HCT116 (cell line): Measurements from ENCODE around the gene RETREG1.

Experiments used
- ATF3 ChIP-seq: IDR thresholded peaks from 2 replicates; pipeline ENCODE4 v1.6.1; 2012
- CEBPB ChIP-seq: IDR thresholded peaks from 2 replicates; pipeline ENCODE4 v1.6.1; 2012; ENCODE audit warnings: low read depth
- CTCF ChIP-seq, 3 experiments: fragments of 200-600 bp in 1 of 3; sonication (generic) in 1 of 3; IDR thresholded peaks in 2 of 3; conservative IDR thresholded peaks in 1 of 3; 2 replicates each; pipeline ENCODE4 v1.5.1; 2012 to 2017; ENCODE audit warnings: low read depth in 2 of 3, low read length in 2 of 3, antibody characterized with exemption in 1 of 3, borderline replicate concordance in 1 of 3, control low read depth in 1 of 3, mild to moderate bottlenecking in 1 of 3, mixed read lengths in 1 of 3, mixed run types in 1 of 3, moderate library complexity in 1 of 3; ENCODE audit not compliant: insufficient read depth in 1 of 3
- EGR1 ChIP-seq: IDR thresholded peaks from 2 replicates; pipeline ENCODE4 v1.6.1; 2012; ENCODE audit warnings: low read depth
- EZH2 ChIP-seq: fragments of 200-600 bp; sonication (generic); IDR thresholded peaks from 2 replicates; pipeline ENCODE4 v1.6.1; 2017; ENCODE audit warnings: antibody characterized with exemption, mixed run types
- POLR2A ChIP-seq: IDR thresholded peaks from 2 replicates; pipeline ENCODE4 v1.7.0; 2011; ENCODE audit warnings: borderline replicate concordance; ENCODE audit not compliant: insufficient read depth, insufficient read length; ENCODE audit errors: extremely low read depth
- POLR2AphosphoS5 ChIP-seq: IDR thresholded peaks from 2 replicates; pipeline ENCODE4 v1.6.1; 2011; ENCODE audit warnings: mild to moderate bottlenecking, low read depth, low read length, moderate library complexity
- REST ChIP-seq: IDR thresholded peaks from 2 replicates; pipeline ENCODE4 v1.6.1; 2012; ENCODE audit warnings: low read depth
- SIN3A ChIP-seq: IDR thresholded peaks from 2 replicates; pipeline ENCODE4 v1.6.1; 2012; ENCODE audit warnings: low read depth
- YY1 ChIP-seq: IDR thresholded peaks from 2 replicates; pipeline ENCODE4 v1.6.1; 2011; ENCODE audit warnings: low read length, low read depth, moderate library complexity, mild to moderate bottlenecking; ENCODE audit not compliant: insufficient replicate concordance; ENCODE audit errors: extremely low read depth

- no peak for TF ChIP-seq EZH2
- no peak for TF ChIP-seq CTCF (IDR thresholded peaks at IDR 0.05 in 2 of 3, conservative IDR thresholded peaks at IDR 0.05 in 1 of 3; ENCODE audit: borderline replicate concordance in 1 of 3, insufficient read depth in 1 of 3, low read depth in 2 of 3, low read length in 2 of 3)
- no peak for TF ChIP-seq POLR2A
- TF ChIP-seq EGR1: no peak
- TF ChIP-seq CEBPB: no peak
- no peak for TF ChIP-seq ATF3
- TF ChIP-seq SIN3A: no peak
- TF ChIP-seq POLR2AphosphoS5: no peak
- TF ChIP-seq YY1: no peak
- no peak for TF ChIP-seq REST
These were observed 68.0 kb downstream of the RETREG1 start for GRCh38 chr5:16548812-16549211.
